CD14-positive monocyte (primary cell): ENCODE results near the gene SMIM24. TPM values are rescaled to one million over a fixed set of nuclear protein-coding genes. Genes with fewer than 3 reads are reported as not detected.

Experiments
- DNase-seq, 3 donors: peaks; one replicate each; pipeline ENCODE4 v3.0.0-alpha.2; 2011 to 2022
- H2AFZ ChIP-seq: 2 replicates; pipeline ENCODE4 v1.6.0; 2012; ENCODE audit warnings: mild to moderate bottlenecking, low read depth, low read length, inconsistent platforms; ENCODE audit not compliant: insufficient read depth, poor library complexity, severe bottlenecking
- H3K27ac ChIP-seq, 2 donors: 1 replicate in 1 of 2; 2 replicates in 1 of 2; pipeline ENCODE4 v1.5.1; 2012 to 2013; ENCODE audit warnings: low read length in 2 of 2, control low read depth in 1 of 2, inconsistent platforms in 1 of 2, low read depth in 1 of 2, mild to moderate bottlenecking in 1 of 2
- H3K27me3 ChIP-seq, 2 donors: one replicate each; pipeline versions ENCODE4 v1.6.0 to v1.6.1; 2011 to 2013; ENCODE audit warnings: low read length in 2 of 2; ENCODE audit not compliant: control insufficient read depth in 2 of 2, insufficient read depth in 2 of 2
- H3K36me3 ChIP-seq, 2 donors: replicated peaks in 1 of 2; 1 replicate in 1 of 2; 2 replicates in 1 of 2; pipeline versions ENCODE4 v1.5.1 to v1.6.1; 2012 to 2013; ENCODE audit warnings: low read length in 2 of 2, control low read depth in 1 of 2, inconsistent platforms in 1 of 2, mild to moderate bottlenecking in 1 of 2; ENCODE audit not compliant: insufficient read depth in 2 of 2, control insufficient read depth in 1 of 2
- H3K4me1 ChIP-seq, 2 donors: 1 replicate in 1 of 2; 2 replicates in 1 of 2; pipeline versions ENCODE4 v1.5.1 to v1.6.1; 2012 to 2013; ENCODE audit warnings: low read length in 2 of 2, control low read depth in 1 of 2, inconsistent platforms in 1 of 2, mild to moderate bottlenecking in 1 of 2, moderate library complexity in 1 of 2; ENCODE audit not compliant: insufficient read depth in 2 of 2, control insufficient read depth in 1 of 2
- H3K4me2 ChIP-seq: replicated peaks from 2 replicates; pipeline ENCODE3; 2012; ENCODE audit warnings: low read length, moderate library complexity, mild to moderate bottlenecking; ENCODE audit not compliant: poor library complexity, severe bottlenecking; ENCODE audit errors: extremely low read depth
- H3K4me3 ChIP-seq, 3 experiments: fragments of 200-600 bp in 1 of 3; sonication (generic) in 1 of 3; replicated peaks in 1 of 3; 1 replicate in 2 of 3; 2 replicates in 1 of 3; pipeline ENCODE4 v1.5.1; 2011 to 2013; ENCODE audit warnings: low read length in 3 of 3, mild to moderate bottlenecking in 3 of 3, control low read depth in 2 of 3, low read depth in 2 of 3, inconsistent platforms in 1 of 3, moderate library complexity in 1 of 3
- H3K79me2 ChIP-seq: 2 replicates; pipeline ENCODE4 v1.6.0; 2012; ENCODE audit warnings: mild to moderate bottlenecking, control low read depth, inconsistent platforms, low read length, moderate library complexity; ENCODE audit not compliant: insufficient read depth
- H3K9ac ChIP-seq: 2 replicates; pipeline ENCODE4 v1.6.0; 2017; ENCODE audit warnings: low read length, mild to moderate bottlenecking; ENCODE audit not compliant: insufficient read depth, poor library complexity, severe bottlenecking
- H3K9me3 ChIP-seq, 2 donors: replicated peaks in 1 of 2; 1 replicate in 1 of 2; 2 replicates in 1 of 2; pipeline versions ENCODE4 v1.5.1 to v1.6.1; 2012 to 2013; ENCODE audit warnings: low read length in 2 of 2, control low read depth in 1 of 2; ENCODE audit not compliant: control insufficient read depth in 1 of 2, insufficient read depth in 1 of 2
- H4K20me1 ChIP-seq: 2 replicates; pipeline ENCODE4 v1.6.0; 2012; ENCODE audit warnings: mild to moderate bottlenecking, low read length, control low read depth, moderate library complexity; ENCODE audit not compliant: insufficient read depth
- H3K27ac Mint-ChIP-seq, 7 donors: one replicate each; pipeline ENCODE4 v1.8.0; 2020; ENCODE audit warnings: mild to moderate bottlenecking in 7 of 7, mixed read lengths in 7 of 7, moderate library complexity in 6 of 7, inconsistent platforms in 2 of 7
- H3K27me3 Mint-ChIP-seq, 3 donors: one replicate each; pipeline ENCODE4 v1.8.0; 2021 to 2022; ENCODE audit warnings: low read depth in 3 of 3, mild to moderate bottlenecking in 3 of 3, mixed read lengths in 3 of 3, moderate library complexity in 3 of 3, inconsistent platforms in 1 of 3
- H3K36me3 Mint-ChIP-seq, 2 donors: one replicate each; pipeline ENCODE4 v1.8.0; 2020; ENCODE audit warnings: mixed read lengths in 2 of 2, inconsistent platforms in 1 of 2, mild to moderate bottlenecking in 1 of 2
- H3K4me1 Mint-ChIP-seq: one replicate; pipeline ENCODE4 v1.8.0; 2020; ENCODE audit warnings: mild to moderate bottlenecking, mixed read lengths
- H3K4me3 Mint-ChIP-seq, 2 donors: one replicate each; pipeline ENCODE4 v1.8.0; 2020; ENCODE audit warnings: mild to moderate bottlenecking in 2 of 2, mixed read lengths in 2 of 2, moderate library complexity in 1 of 2
- H3K9me3 Mint-ChIP-seq, 7 donors: one replicate each; pipeline ENCODE4 v1.8.0; 2020 to 2022; ENCODE audit warnings: mixed read lengths in 7 of 7, mild to moderate bottlenecking in 6 of 7, moderate library complexity in 6 of 7, inconsistent platforms in 2 of 7
- WGBS: methylation state at CpG from one replicate; pipeline ENCODE4 v1.1.5; 2013; ENCODE audit warnings: missing lambda C conversion rate; ENCODE audit not compliant: insufficient coverage; 5-methylcytosine and 5-hydroxymethylcytosine counted together
- intact Hi-C, 2 donors: fragments of 100-400 bp; cut with micrococcal nuclease; formaldehyde crosslinking; loops; one replicate each; pipeline versions ENCODE4 v1.15.0 to v1.15.1; 2023
- polyA plus RNA-seq, 3 donors: library from polyadenylated mRNA; depleted of rRNA in 1 of 3; unstranded in 2 of 3; stranded (reverse) in 1 of 3; fragments of 300-500 nt in 2 of 3; fragments of >200 nt in 1 of 3; fragmentation: Illumina TruSeq in 2 of 3; gene quantifications; 1 replicate in 2 of 3; 2 replicates in 1 of 3; pipeline ENCODE4 v1.2.3, GENCODE V29; 2012 to 2021
- TF ChIP-seq, protein P1 (sequence below): fragments of 200-600 bp; IDR thresholded peaks from one replicate; pipeline ENCODE4 v1.8.0; 2022; ENCODE audit warnings: antibody characterized with exemption, mild to moderate bottlenecking

The SMIM24 gene
- polyA plus RNA-seq, 3 donors = 0.30 TPM; not detected in 2

DNA sequence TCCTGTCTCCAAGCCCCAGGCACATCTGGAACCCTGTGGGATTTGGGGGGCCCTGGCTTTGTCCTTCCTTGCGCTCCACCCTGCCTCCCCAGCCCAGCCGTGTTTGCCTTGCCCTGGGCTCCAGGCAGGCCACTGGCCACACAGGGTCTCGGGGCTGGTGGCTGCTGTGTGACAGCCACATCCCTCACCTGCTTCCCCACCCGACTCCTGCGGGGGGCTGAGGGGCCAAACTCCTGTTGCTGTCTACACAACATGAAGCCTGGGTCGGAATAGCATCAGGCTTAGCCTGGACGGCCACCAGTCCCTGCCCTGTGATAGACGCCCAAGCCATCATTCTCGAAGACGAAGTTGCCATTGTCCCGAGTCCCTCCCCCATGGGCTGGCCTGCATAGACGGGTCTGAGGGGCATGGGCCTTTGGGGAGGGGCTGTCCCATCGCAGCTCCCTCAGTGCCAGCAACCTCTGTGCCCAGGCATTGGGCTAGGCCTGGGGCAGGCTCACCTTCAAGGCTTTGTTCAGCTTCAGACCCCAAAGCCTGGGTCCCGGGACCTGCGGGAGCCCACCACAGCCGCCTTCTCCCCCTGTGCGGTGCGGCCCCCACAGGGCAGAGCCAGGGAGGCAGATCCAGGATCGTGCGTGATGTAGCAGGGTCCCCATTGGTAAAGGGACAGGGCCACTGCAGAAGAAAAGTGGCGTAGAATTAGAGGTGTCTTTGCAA is 43.2 kb upstream of the SMIM24 start:
- peaks cover 75% of the 10 kb centered on the region for H4K20me1 ChIP-seq
- Mint-ChIP-seq H3K4me3 (no peak overlapping the region), H3K4me1 (no peaks in the 10 kb centered on the region), H3K36me3 (peaks cover 41 to 74% of the 10 kb centered on the region in 2 donors), H3K27me3 (peaks cover 0 to 1% (median 0%) of the 10 kb centered on the region in 3 donors), H3K27ac (peak overlapping the region in 1 of 7 donors; percentile 58), H3K9me3 (peaks cover 0 to 2% (median 0%) of the 10 kb centered on the region in 7 donors)
- H3K4me2 ChIP-seq = no peak overlapping the region
- no peak overlapping the region for H3K4me3 ChIP-seq
- H3K27me3 ChIP-seq = no peaks in the 10 kb centered on the region
- no peak overlapping the region for H3K27ac ChIP-seq
- peaks cover 76 to 92% of the 10 kb centered on the region in 2 donors for H3K36me3 ChIP-seq
- H3K79me2 ChIP-seq = peaks cover 54% of the 10 kb centered on the region
- 97% methylated on average over 20 of the region's 21 CpGs for WGBS
- H3K9ac ChIP-seq = no peak overlapping the region
- TF ChIP-seq, protein P1, sequence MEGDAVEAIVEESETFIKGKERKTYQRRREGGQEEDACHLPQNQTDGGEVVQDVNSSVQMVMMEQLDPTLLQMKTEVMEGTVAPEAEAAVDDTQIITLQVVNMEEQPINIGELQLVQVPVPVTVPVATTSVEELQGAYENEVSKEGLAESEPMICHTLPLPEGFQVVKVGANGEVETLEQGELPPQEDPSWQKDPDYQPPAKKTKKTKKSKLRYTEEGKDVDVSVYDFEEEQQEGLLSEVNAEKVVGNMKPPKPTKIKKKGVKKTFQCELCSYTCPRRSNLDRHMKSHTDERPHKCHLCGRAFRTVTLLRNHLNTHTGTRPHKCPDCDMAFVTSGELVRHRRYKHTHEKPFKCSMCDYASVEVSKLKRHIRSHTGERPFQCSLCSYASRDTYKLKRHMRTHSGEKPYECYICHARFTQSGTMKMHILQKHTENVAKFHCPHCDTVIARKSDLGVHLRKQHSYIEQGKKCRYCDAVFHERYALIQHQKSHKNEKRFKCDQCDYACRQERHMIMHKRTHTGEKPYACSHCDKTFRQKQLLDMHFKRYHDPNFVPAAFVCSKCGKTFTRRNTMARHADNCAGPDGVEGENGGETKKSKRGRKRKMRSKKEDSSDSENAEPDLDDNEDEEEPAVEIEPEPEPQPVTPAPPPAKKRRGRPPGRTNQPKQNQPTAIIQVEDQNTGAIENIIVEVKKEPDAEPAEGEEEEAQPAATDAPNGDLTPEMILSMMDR = no peak
- intact Hi-C loops = no loop called here
- H2AFZ ChIP-seq = no peak overlapping the region
- H3K4me1 ChIP-seq = no peaks in the 10 kb centered on the region
- DNase-seq = no peak
- H3K9me3 ChIP-seq = no peaks in the 10 kb centered on the region

DNA sequence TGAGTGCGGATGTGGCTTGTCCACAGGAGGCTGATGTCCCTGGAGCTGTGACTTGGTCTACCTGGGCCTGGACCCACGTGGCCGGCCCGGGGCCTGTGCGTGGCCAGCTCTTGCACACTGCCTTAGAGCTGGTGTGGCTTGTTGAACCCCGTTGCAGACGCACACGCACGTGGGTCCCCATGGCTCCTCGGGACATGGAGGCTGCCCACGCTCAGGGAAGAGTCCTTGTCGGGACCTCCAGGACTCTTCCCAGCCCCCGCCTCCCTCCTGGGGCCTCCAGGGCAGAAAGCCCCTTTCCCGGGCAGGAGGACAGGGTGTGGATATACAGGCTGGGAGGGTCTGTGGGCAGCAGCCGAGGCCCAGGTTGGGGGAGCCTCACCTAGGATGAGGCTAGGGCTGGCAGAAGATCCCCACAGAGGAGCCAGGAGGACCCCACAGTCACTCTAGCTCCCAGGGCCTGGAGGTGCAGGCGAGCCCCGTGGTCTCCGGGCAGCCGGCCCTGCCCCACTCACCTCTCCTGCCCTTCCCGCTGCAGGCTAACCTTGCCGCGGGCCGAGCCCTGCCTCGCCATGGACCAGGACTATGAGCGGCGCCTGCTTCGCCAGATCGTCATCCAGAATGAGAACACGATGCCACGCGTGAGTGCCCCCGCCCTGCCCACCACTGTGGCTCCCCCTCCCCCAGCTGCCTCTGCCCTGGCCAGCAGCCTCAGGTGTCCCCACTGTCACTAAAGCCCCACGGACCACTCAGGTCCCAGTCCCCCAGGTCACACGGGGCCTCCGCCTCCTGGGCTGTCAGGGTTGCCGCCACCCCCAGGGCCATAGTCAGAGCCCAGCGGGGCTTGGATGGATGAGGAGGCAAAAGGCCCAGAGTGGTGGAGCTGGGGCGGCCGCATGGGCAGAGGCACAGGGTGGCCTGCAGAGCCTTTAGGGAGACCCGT is 42.4 kb upstream of the SMIM24 start:
- peaks cover 63% of the 10 kb centered on the region for H3K79me2 ChIP-seq
- no peak overlapping the region for H3K27ac ChIP-seq
- H3K9ac ChIP-seq = no peak overlapping the region
- no peaks in the 10 kb centered on the region for H3K27me3 ChIP-seq
- no peak overlapping the region for H3K4me2 ChIP-seq
- Mint-ChIP-seq H3K27me3 (peaks cover 0 to 1% (median 0%) of the 10 kb centered on the region in 3 donors), H3K36me3 (peaks cover 41 to 75% of the 10 kb centered on the region in 2 donors), H3K4me1 (no peaks in the 10 kb centered on the region), H3K9me3 (peaks cover 0 to 2% (median 0%) of the 10 kb centered on the region in 7 donors), H3K4me3 (no peak overlapping the region), H3K27ac (peak overlapping the region in 2 of 7 donors; percentile 7 to 25)
- 96% methylated on average over 34 of the region's 40 CpGs for WGBS
- peaks cover 83% of the 10 kb centered on the region for H4K20me1 ChIP-seq
- no peak for DNase-seq
- H3K4me3 ChIP-seq = no peak overlapping the region
- intact Hi-C loops = no loop called here
- H2AFZ ChIP-seq = no peak overlapping the region
- H3K4me1 ChIP-seq = no peaks in the 10 kb centered on the region
- TF ChIP-seq, protein P1 = no peak
- H3K36me3 ChIP-seq = peaks cover 72 to 89% of the 10 kb centered on the region in 2 donors
- H3K9me3 ChIP-seq = no peaks in the 10 kb centered on the region
